H9 (cell line): ENCODE results near the gene SLC35B2. TPM values are rescaled to one million over a fixed set of nuclear protein-coding genes. Genes with fewer than 3 reads are reported as not detected.

Source experiments
- DNase-seq: peaks from one replicate; pipeline ENCODE4 v3.0.0-alpha.2; 2017
- H2AFZ ChIP-seq: one replicate; pipeline ENCODE4 v1.6.1; 2013; ENCODE audit warnings: mild to moderate bottlenecking, low read length, control low read depth, moderate library complexity
- H2AK5ac ChIP-seq: 2 replicates; pipeline ENCODE4 v1.6.1; 2013; ENCODE audit warnings: low read length, control low read depth, mixed read lengths; ENCODE audit not compliant: insufficient read length
- H2BK120ac ChIP-seq: one replicate; pipeline ENCODE4 v1.6.1; 2013; ENCODE audit warnings: low read depth, mild to moderate bottlenecking, low read length, control low read depth, inconsistent platforms; ENCODE audit not compliant: poor library complexity, severe bottlenecking
- H2BK12ac ChIP-seq: 2 replicates; pipeline ENCODE4 v1.6.1; 2013; ENCODE audit warnings: low read length, control low read depth, mixed read lengths, low read depth; ENCODE audit not compliant: insufficient read length
- H2BK15ac ChIP-seq: 2 replicates; pipeline ENCODE4 v1.6.1; 2013; ENCODE audit warnings: low read depth, low read length, control low read depth
- H2BK20ac ChIP-seq: one replicate; pipeline ENCODE4 v1.6.1; 2013; ENCODE audit warnings: low read depth, mild to moderate bottlenecking, low read length, control low read depth, inconsistent platforms; ENCODE audit not compliant: poor library complexity, severe bottlenecking
- H2BK5ac ChIP-seq: 2 replicates; pipeline ENCODE4 v1.6.1; 2013; ENCODE audit warnings: low read length, control low read depth, mixed read lengths; ENCODE audit not compliant: insufficient read length
- H3K14ac ChIP-seq: 2 replicates; pipeline ENCODE4 v1.6.1; 2013; ENCODE audit warnings: low read length, control low read depth; ENCODE audit not compliant: insufficient read depth
- H3K18ac ChIP-seq: 2 replicates; pipeline ENCODE4 v1.6.1; 2013; ENCODE audit warnings: low read depth, mild to moderate bottlenecking, mixed read lengths, low read length, control low read depth; ENCODE audit not compliant: insufficient read length
- H3K23ac ChIP-seq: 2 replicates; pipeline ENCODE4 v1.6.1; 2013; ENCODE audit warnings: low read length, control low read depth, mixed read lengths, low read depth; ENCODE audit not compliant: insufficient read length
- H3K23me2 ChIP-seq: 2 replicates; pipeline ENCODE4 v1.6.1; 2013; ENCODE audit warnings: low read depth, mild to moderate bottlenecking, mixed read lengths, low read length, control low read depth; ENCODE audit not compliant: insufficient read length, poor library complexity, severe bottlenecking
- H3K27ac ChIP-seq: 2 replicates; pipeline ENCODE4 v1.5.1; 2013; ENCODE audit warnings: low read length, control low read depth, mixed read lengths, low read depth; ENCODE audit not compliant: insufficient read length
- H3K27me3 ChIP-seq: 2 replicates; pipeline ENCODE4 v1.6.1; 2013; ENCODE audit warnings: low read length, control low read depth, inconsistent platforms; ENCODE audit not compliant: insufficient read depth
- H3K4ac ChIP-seq: 2 replicates; pipeline ENCODE4 v1.6.1; 2013; ENCODE audit warnings: low read depth, mild to moderate bottlenecking, control low read depth, inconsistent platforms, low read length, moderate library complexity
- H3K4me1 ChIP-seq: 2 replicates; pipeline ENCODE4 v1.6.1; 2013; ENCODE audit warnings: low read length, control low read depth, inconsistent platforms; ENCODE audit not compliant: insufficient read depth
- H3K4me2 ChIP-seq: 2 replicates; pipeline ENCODE4 v1.6.1; 2013; ENCODE audit warnings: low read length, control low read depth, mixed read lengths; ENCODE audit not compliant: insufficient read length, insufficient read depth
- H3K56ac ChIP-seq: 2 replicates; pipeline ENCODE4 v1.6.1; 2013; ENCODE audit warnings: low read depth, mild to moderate bottlenecking, mixed read lengths, low read length, control low read depth; ENCODE audit not compliant: insufficient read length
- H3K79me1 ChIP-seq: 2 replicates; pipeline ENCODE4 v1.6.1; 2013; ENCODE audit warnings: low read depth, mild to moderate bottlenecking, moderate library complexity, low read length, control low read depth, inconsistent platforms; ENCODE audit not compliant: insufficient read depth, poor library complexity, severe bottlenecking
- H3K79me2 ChIP-seq: 2 replicates; pipeline ENCODE4 v1.6.1; 2013; ENCODE audit warnings: low read length, control low read depth, inconsistent platforms; ENCODE audit not compliant: insufficient read depth
- H3K9ac ChIP-seq: 2 replicates; pipeline ENCODE4 v1.6.1; 2013; ENCODE audit warnings: low read length, control low read depth, mixed read lengths; ENCODE audit not compliant: insufficient read length; ENCODE audit errors: extremely low read depth
- H3K9me3 ChIP-seq: one replicate; pipeline ENCODE4 v1.6.1; 2013; ENCODE audit warnings: low read depth, low read length, inconsistent platforms; ENCODE audit not compliant: control insufficient read depth
- H3T11ph ChIP-seq: one replicate; pipeline ENCODE4 v1.6.1; 2013; ENCODE audit warnings: mild to moderate bottlenecking, low read length, control low read depth, inconsistent platforms
- H4K20me1 ChIP-seq: one replicate; pipeline ENCODE4 v1.6.1; 2013; ENCODE audit not compliant: control insufficient read depth, insufficient read length, insufficient read depth
- H4K5ac ChIP-seq: 2 replicates; pipeline ENCODE4 v1.6.1; 2013; ENCODE audit warnings: low read depth, mild to moderate bottlenecking, mixed read lengths, low read length, control low read depth; ENCODE audit not compliant: insufficient read length
- H4K8ac ChIP-seq: replicated peaks from 2 replicates; pipeline ENCODE4 v1.6.1; 2013; ENCODE audit warnings: low read length, control low read depth, mixed read lengths, low read depth; ENCODE audit not compliant: insufficient read length
- H4K91ac ChIP-seq: 2 replicates; pipeline ENCODE4 v1.6.1; 2013; ENCODE audit warnings: low read depth, mild to moderate bottlenecking, moderate library complexity, mixed read lengths, low read length, control low read depth; ENCODE audit not compliant: insufficient read length
- H3K27ac Mint-ChIP-seq, 3 experiments: 2 replicates in 2 of 3; 3 replicates in 1 of 3; pipeline ENCODE4 v1.8.0; 2020 to 2021; ENCODE audit warnings: mixed read lengths in 3 of 3, mild to moderate bottlenecking in 1 of 3, moderate library complexity in 1 of 3
- H3K27me3 Mint-ChIP-seq: 2 replicates; pipeline ENCODE4 v1.8.0; 2021; ENCODE audit warnings: low read depth, mild to moderate bottlenecking, moderate library complexity, mixed read lengths
- H3K36me3 Mint-ChIP-seq, 3 experiments: 2 replicates in 2 of 3; 3 replicates in 1 of 3; pipeline ENCODE4 v1.8.0; 2020 to 2021; ENCODE audit warnings: low read depth in 3 of 3, mixed read lengths in 3 of 3; ENCODE audit not compliant: insufficient read depth in 1 of 3
- H3K4me1 Mint-ChIP-seq, 2 experiments: 2 replicates each; pipeline ENCODE4 v1.8.0; 2020; ENCODE audit warnings: mixed read lengths in 2 of 2
- H3K4me3 Mint-ChIP-seq, 2 experiments: 2 replicates in 1 of 2; 3 replicates in 1 of 2; pipeline ENCODE4 v1.8.0; 2020 to 2021; ENCODE audit warnings: mild to moderate bottlenecking in 2 of 2, mixed read lengths in 2 of 2, moderate library complexity in 1 of 2
- H3K9me3 Mint-ChIP-seq, 2 experiments: 2 replicates in 1 of 2; 3 replicates in 1 of 2; pipeline ENCODE4 v1.8.0; 2020; ENCODE audit warnings: mild to moderate bottlenecking in 2 of 2, mixed read lengths in 2 of 2, moderate library complexity in 1 of 2
- CTCF ChIP-seq: fragments of 200-600 bp; sonication (generic); conservative IDR thresholded peaks from 3 replicates; pipeline ENCODE4 v1.8.0; 2021; ENCODE audit warnings: antibody characterized with exemption, mild to moderate bottlenecking
- WGBS: extraction: QIAGEN DNeasy Blood & Tissue Kit; methylation state at CpG from one replicate; pipeline ENCODE4 v1.1.7; 2013; ENCODE audit warnings: missing lambda C conversion rate, low lambda C conversion rate, mixed read lengths; ENCODE audit not compliant: insufficient read length; ENCODE audit errors: extremely low coverage; 5-methylcytosine and 5-hydroxymethylcytosine counted together
- total RNA-seq: library from RNA; stranded (reverse); gene quantifications from 2 replicates; pipeline ENCODE4 v1.2.1, GENCODE V29; 2021

SLC35B2 gene
- total RNA-seq, 1 experiment from 2014 or later: 34.5 TPM

- Histone ChIP-seq H2BK5ac (no peak overlapping the region), H3K23ac (no peak overlapping the region), H3K27ac (no peak overlapping the region), H2BK12ac (no peak overlapping the region), H3K4me1 (no peaks in the 10 kb centered on the region; the same call in 1 of the 2 replicates), H2BK20ac (no peak overlapping the region), H2BK120ac (no peak overlapping the region), H4K8ac (no peak overlapping the region), H3K4me2 (no peak overlapping the region), H4K91ac (no peak overlapping the region), H3K4ac (no peak overlapping the region), H3K18ac (no peak overlapping the region), H3K27me3 (no peaks in the 10 kb centered on the region), H4K20me1 (no peaks in the 10 kb centered on the region), H4K5ac (no peak overlapping the region), H3K79me1 (no peaks in the 10 kb centered on the region), H3K9me3 (no peaks in the 10 kb centered on the region), H3K9ac (no peak overlapping the region), H3T11ph (no peak overlapping the region), H3K56ac (no peak overlapping the region), H2AFZ (no peak overlapping the region), H3K23me2 (peaks cover 6% of the 10 kb centered on the region), H2AK5ac (no peak overlapping the region), H2BK15ac (no peak overlapping the region), H3K14ac (no peak overlapping the region), H3K79me2 (no peaks in the 10 kb centered on the region)
- DNase-seq: no peak
- Mint-ChIP-seq H3K9me3 (no peaks in the 10 kb centered on the region), H3K4me3 (peak overlapping the region; percentile 79 to 88), H3K27me3 (peaks cover 11% of the 10 kb centered on the region), H3K4me1 (peaks cover 39 to 44% of the 10 kb centered on the region in 2 experiments), H3K36me3 (peaks cover 9 to 46% (median 31%) of the 10 kb centered on the region in 3 experiments), H3K27ac (peak overlapping the region in 1 of 3 experiments; percentile 87; a peak in 2 of 7 replicates)
- TF ChIP-seq CTCF: no peak
- no CpG with 5 or more reads among the region's 9 CpGs for WGBS
These were observed 1.1 kb upstream of the SLC35B2 start for GRCh38 chr6:44258325-44258863.
